OCI-LY1 (cell line): ENCODE results near the gene ADIPOR1.

ENCODE experiments used
- H2AFZ ChIP-seq: fragments of 200-600 bp; sonication (generic), shearing (Covaris generic); 2 replicates; pipeline ENCODE4 v1.6.0; 2014; ENCODE audit warnings: antibody characterized with exemption, mild to moderate bottlenecking, low read length
- H3F3A ChIP-seq: fragments of 200-600 bp; sonication (generic), shearing (Covaris generic); 2 replicates; pipeline ENCODE4 v1.6.0; 2014; ENCODE audit warnings: mild to moderate bottlenecking, antibody characterized with exemption, low read length, moderate library complexity; ENCODE audit not compliant: insufficient read depth
- H3K27ac ChIP-seq: fragments of 200-600 bp; sonication (generic); 2 replicates; pipeline ENCODE4 v1.5.1; 2014; ENCODE audit warnings: low read length, mixed run types, mild to moderate bottlenecking, low read depth; ENCODE audit not compliant: poor library complexity, severe bottlenecking
- H3K27me3 ChIP-seq: fragments of 200-600 bp; sonication (generic); 2 replicates; pipeline ENCODE4 v1.6.0; 2014; ENCODE audit warnings: antibody characterized with exemption, mild to moderate bottlenecking, low read length, moderate library complexity; ENCODE audit not compliant: insufficient read depth
- H3K36me3 ChIP-seq: fragments of 200-600 bp; sonication (generic); 2 replicates; pipeline ENCODE4 v1.6.1; 2014; ENCODE audit warnings: mild to moderate bottlenecking, antibody characterized with exemption, low read length, moderate library complexity, mixed read lengths; ENCODE audit not compliant: insufficient read depth
- H3K4me1 ChIP-seq: fragments of 200-600 bp; sonication (generic); 2 replicates; pipeline ENCODE4 v1.5.1; 2014; ENCODE audit warnings: mild to moderate bottlenecking, low read length, moderate library complexity; ENCODE audit not compliant: insufficient read depth, severe bottlenecking
- H3K4me2 ChIP-seq: fragments of 200-600 bp; sonication (generic), shearing (Covaris generic); 2 replicates; pipeline ENCODE4 v1.6.1; 2014; ENCODE audit warnings: low read length
- H3K4me3 ChIP-seq: fragments of 200-600 bp; sonication (generic); 2 replicates; pipeline ENCODE4 v1.5.1; 2014; ENCODE audit warnings: low read length, low read depth, mild to moderate bottlenecking, mixed read lengths; ENCODE audit not compliant: poor library complexity, severe bottlenecking
- H3K79me2 ChIP-seq: fragments of 200-600 bp; shearing (Covaris generic); 2 replicates; pipeline ENCODE4 v1.6.1; 2016; ENCODE audit warnings: mixed run types, low read length, mixed read lengths; ENCODE audit not compliant: insufficient read depth
- H3K9ac ChIP-seq: fragments of 200-600 bp; sonication (generic), shearing (Covaris generic); 2 replicates; pipeline ENCODE4 v1.6.1; 2014; ENCODE audit warnings: mild to moderate bottlenecking, low read length, mixed read lengths
- H3K9me2 ChIP-seq: fragments of 200-600 bp; sonication (generic), shearing (Covaris generic); 2 replicates; pipeline ENCODE4 v1.6.1; 2014; ENCODE audit warnings: low read depth, mild to moderate bottlenecking, low read length, mixed read lengths
- H3K9me3 ChIP-seq: fragments of 200-600 bp; shearing (Covaris generic); 2 replicates; pipeline ENCODE4 v1.6.1; 2014; ENCODE audit warnings: low read length, mixed read lengths
- H4K20me1 ChIP-seq: fragments of 200-600 bp; sonication (generic), shearing (Covaris generic); 2 replicates; pipeline ENCODE4 v1.6.0; 2016; ENCODE audit warnings: mild to moderate bottlenecking, low read length; ENCODE audit not compliant: insufficient read depth
- CTCF ChIP-seq: fragments of 200-600 bp; sonication (generic), shearing (Covaris generic); IDR thresholded peaks from 2 replicates; pipeline ENCODE4 v1.5.1; 2017; ENCODE audit warnings: mild to moderate bottlenecking, antibody characterized with exemption, low read length, moderate library complexity, mixed read lengths
- EZH2 ChIP-seq: fragments of 200-600 bp; sonication (generic), shearing (Covaris generic); IDR thresholded peaks from 2 replicates; pipeline ENCODE4 v1.8.0; 2017; ENCODE audit warnings: borderline replicate concordance, mixed run types, mild to moderate bottlenecking, antibody characterized with exemption, low read length, moderate library complexity, mixed read lengths

The ADIPOR1 gene

GRCh38 chr1:202952818-202953217 is 5.3 kb downstream of the ADIPOR1 start:
- Histone ChIP-seq H3K4me3 (no peak overlapping the region), H2AFZ (no peak overlapping the region), H3K79me2 (peaks cover 53% of the 10 kb centered on the region), H3K9me2 (no peaks in the 10 kb centered on the region), H4K20me1 (no peaks in the 10 kb centered on the region), H3K36me3 (peaks cover 32% of the 10 kb centered on the region), H3K9me3 (no peaks in the 10 kb centered on the region), H3F3A (no peaks in the 10 kb centered on the region), H3K4me2 (no peak overlapping the region), H3K27me3 (no peaks in the 10 kb centered on the region), H3K27ac (no peak overlapping the region), H3K4me1 (peaks cover 23% of the 10 kb centered on the region), H3K9ac (no peak overlapping the region)
- TF ChIP-seq EZH2 (no peak), CTCF (no peak)

GRCh38 chr1:202952099-202952498 is 6.0 kb downstream of the ADIPOR1 start:
- peaks cover 17% of the 10 kb centered on the region for H3K4me1 ChIP-seq
- H3K79me2 ChIP-seq = peaks cover 46% of the 10 kb centered on the region
- no peaks in the 10 kb centered on the region for H3K27me3 ChIP-seq
- no peak overlapping the region for H3K4me2 ChIP-seq
- no peaks in the 10 kb centered on the region for H3F3A ChIP-seq
- H3K9ac ChIP-seq = no peak overlapping the region
- no peaks in the 10 kb centered on the region for H4K20me1 ChIP-seq
- TF ChIP-seq EZH2 (no peak), CTCF (no peak)
- no peak overlapping the region for H2AFZ ChIP-seq
- H3K9me3 ChIP-seq = no peaks in the 10 kb centered on the region
- H3K36me3 ChIP-seq = peaks cover 35% of the 10 kb centered on the region
- H3K9me2 ChIP-seq = no peaks in the 10 kb centered on the region
- no peak overlapping the region for H3K4me3 ChIP-seq
- H3K27ac ChIP-seq = no peak overlapping the region

- no peaks in the 10 kb centered on the region for H3K9me2 ChIP-seq
- H4K20me1 ChIP-seq = no peaks in the 10 kb centered on the region
- no peak overlapping the region for H3K4me2 ChIP-seq
- H3K9ac ChIP-seq = no peak overlapping the region
- H3K79me2 ChIP-seq = peaks cover 39% of the 10 kb centered on the region
- H3K27ac ChIP-seq = no peak overlapping the region
- H3K36me3 ChIP-seq = peaks cover 41% of the 10 kb centered on the region
- no peak overlapping the region for H2AFZ ChIP-seq
- H3K27me3 ChIP-seq = no peaks in the 10 kb centered on the region
- TF ChIP-seq EZH2 (no peak), CTCF (no peak)
- H3K9me3 ChIP-seq = no peaks in the 10 kb centered on the region
- no peak overlapping the region for H3K4me3 ChIP-seq
- no peaks in the 10 kb centered on the region for H3F3A ChIP-seq
- H3K4me1 ChIP-seq = peaks cover 10% of the 10 kb centered on the region
Observed at GRCh38 chr1:202951437-202951836, 6.7 kb downstream of the ADIPOR1 start.
